HepG2 (cell line): Measurements from ENCODE around the gene WFDC12. TPM values are rescaled to one million over a fixed set of nuclear protein-coding genes. Genes with fewer than 3 reads are reported as not detected.
A peak's percentile ranks its signal among the peaks of the same experiment; 100 is the strongest.

Experiments used
- DBP ChIP-seq: sonication (generic); formaldehyde crosslinking; IDR thresholded peaks from 2 replicates; pipeline ENCODE4 v1.4.0; 2020; ENCODE audit warnings: missing genetic modification reagents; ENCODE audit errors: not compliant biosample characterization
- FOXA3 ChIP-seq: IDR thresholded peaks from 2 replicates; pipeline ENCODE4 v1.6.1; 2016; ENCODE audit warnings: missing genetic modification reagents, missing compliant biosample characterization
- HDAC2 ChIP-seq: sonication (generic); formaldehyde crosslinking; IDR thresholded peaks from 2 replicates; pipeline ENCODE4 v1.4.0; 2020; ENCODE audit warnings: missing genetic modification reagents
- NCOR1 ChIP-seq: fragments of 200-600 bp; sonication (generic); IDR thresholded peaks from 2 replicates; pipeline ENCODE4 v1.7.0; 2017; ENCODE audit warnings: antibody characterized with exemption, low read length, borderline replicate concordance
- NFE2 ChIP-seq: sonication (generic); formaldehyde crosslinking; IDR thresholded peaks from 2 replicates; pipeline ENCODE4 v1.4.0; 2020; ENCODE audit warnings: missing genetic modification reagents
- NFIC ChIP-seq: IDR thresholded peaks from 2 replicates; pipeline ENCODE4 v1.6.1; 2012; ENCODE audit warnings: mild to moderate bottlenecking, low read length, inconsistent platforms
- NKX3-1 ChIP-seq: sonication (generic); formaldehyde crosslinking; IDR thresholded peaks from 2 replicates; pipeline ENCODE4 v1.5.0; 2020; ENCODE audit warnings: missing genetic modification reagents
- NR1H2 ChIP-seq: sonication (generic); formaldehyde crosslinking; IDR thresholded peaks from 2 replicates; pipeline ENCODE4 v1.8.1; 2022; ENCODE audit warnings: low read depth, missing genetic modification reagents, borderline replicate concordance
- PCBP1 ChIP-seq: fragments of 200-400 bp; formaldehyde crosslinking; IDR thresholded peaks from 2 replicates; pipeline ENCODE4 v1.6.1; 2017; ENCODE audit warnings: mild to moderate bottlenecking, low read depth, low read length, borderline replicate concordance
- SOX5 ChIP-seq: IDR thresholded peaks from 2 replicates; pipeline ENCODE4 v1.6.1; 2016; ENCODE audit warnings: borderline replicate concordance
- SRSF4 ChIP-seq: fragments of 200-400 bp; formaldehyde crosslinking; IDR thresholded peaks from one replicate; pipeline ENCODE4 v1.6.1; 2018; ENCODE audit warnings: mild to moderate bottlenecking, low read depth, low read length, moderate library complexity; ENCODE audit not compliant: poor library complexity, severe bottlenecking
- TBX2 ChIP-seq: sonication (generic); formaldehyde crosslinking; IDR thresholded peaks from 2 replicates; pipeline ENCODE4 v1.5.0; 2020; ENCODE audit warnings: missing genetic modification reagents, mild to moderate bottlenecking, borderline replicate concordance
- ZFP37 ChIP-seq: sonication (generic); formaldehyde crosslinking; IDR thresholded peaks from 2 replicates; pipeline ENCODE4 v1.4.0; 2020; ENCODE audit warnings: missing genetic modification reagents, borderline replicate concordance
- ZNF124 ChIP-seq: sonication (generic); formaldehyde crosslinking; IDR thresholded peaks from 2 replicates; pipeline ENCODE4 v1.4.0; 2020; ENCODE audit warnings: missing genetic modification reagents
- ZNF558 ChIP-seq: sonication (generic); formaldehyde crosslinking; IDR thresholded peaks from 2 replicates; pipeline ENCODE4 v1.9.0; 2022; ENCODE audit warnings: mild to moderate bottlenecking, missing genetic modification reagents, borderline replicate concordance
- ZNF574 ChIP-seq: sonication (generic); formaldehyde crosslinking; IDR thresholded peaks from 2 replicates; pipeline ENCODE4 v1.4.0; 2020; ENCODE audit warnings: missing genetic modification reagents
- ZNF703 ChIP-seq: sonication (generic); formaldehyde crosslinking; IDR thresholded peaks from 2 replicates; pipeline ENCODE4 v1.5.1; 2020; ENCODE audit warnings: missing genetic modification reagents, mild to moderate bottlenecking, moderate library complexity, borderline replicate concordance
- ZNF724P ChIP-seq: sonication (generic); formaldehyde crosslinking; IDR thresholded peaks from 2 replicates; pipeline ENCODE4 v1.8.0; 2022; ENCODE audit warnings: missing genetic modification reagents, borderline replicate concordance
- polyA plus RNA-seq, 8 experiments: library from polyadenylated mRNA; depleted of rRNA in 3 of 8; stranded (reverse) in 7 of 8; unstranded in 1 of 8; fragments of >200 nt; fragmentation: Illumina TruSeq in 4 of 8; extraction: Trizol in 4 of 8; gene quantifications; 2 replicates each; pipeline versions ENCODE4 v1.2.1 to v1.2.3, GENCODE V29; 2011 to 2016; ENCODE audit warnings: low read depth in 4 of 8, missing spikeins in 1 of 8, mixed read lengths in 1 of 8; ENCODE audit not compliant: insufficient read depth in 1 of 8
- total RNA-seq, 5 experiments: library from RNA; depleted of rRNA; stranded (reverse); fragments of >200 nt; fragmentation: Illumina TruSeq; extraction: Trizol; gene quantifications; 2 replicates each; pipeline ENCODE4 v1.2.3, GENCODE V29; 2016; ENCODE audit warnings: low read depth in 1 of 5
- TF ChIP-seq, protein P1 (sequence below): sonication (generic); formaldehyde crosslinking; IDR thresholded peaks from 2 replicates; pipeline ENCODE4 v1.8.0; 2022; ENCODE audit warnings: mild to moderate bottlenecking, missing genetic modification reagents
- TF ChIP-seq, protein P2 (sequence below): sonication (generic); formaldehyde crosslinking; IDR thresholded peaks from 2 replicates; pipeline ENCODE4 v1.4.0; 2020; ENCODE audit warnings: missing genetic modification reagents, borderline replicate concordance
- TF ChIP-seq, protein P3 (sequence below): sonication (generic); formaldehyde crosslinking; IDR thresholded peaks from 2 replicates; pipeline ENCODE4 v1.9.0; 2022; ENCODE audit warnings: low read depth, missing genetic modification reagents

WFDC12 gene
- total and polyA plus RNA-seq, 2 of the 13 experiments (the other 11 are each of a cell fraction or from before 2014, with no cell fraction given): not detected

- TF ChIP-seq ZFP37 (CRISPR knock-in tag) (no peak), SRSF4 (no peak), ZNF574 (CRISPR knock-in tag) (no peak), FOXA3 (CRISPR knock-in tag) (peak; percentile 73), ZNF703 (no peak), ZNF558 (no peak), NR1H2 (CRISPR knock-in tag) (no peak), PCBP1 (no peak), NFE2 (no peak), NFIC (peak; percentile 73), TBX2 (CRISPR knock-in tag) (peak; percentile 40; the same call in 1 of the 2 replicates), HDAC2 (CRISPR knock-in tag) (peak; percentile 75), DBP (CRISPR knock-in tag) (no peak), SOX5 (CRISPR knock-in tag) (peak; percentile 94), NKX3-1 (CRISPR knock-in tag) (no peak; the same call in 1 of the 2 replicates), NCOR1 (peak; percentile 97), ZNF724P (CRISPR knock-in tag) (no peak), ZNF124 (peak; percentile 81; the same call in 1 of the 2 replicates)
- TF ChIP-seq, protein P1, sequence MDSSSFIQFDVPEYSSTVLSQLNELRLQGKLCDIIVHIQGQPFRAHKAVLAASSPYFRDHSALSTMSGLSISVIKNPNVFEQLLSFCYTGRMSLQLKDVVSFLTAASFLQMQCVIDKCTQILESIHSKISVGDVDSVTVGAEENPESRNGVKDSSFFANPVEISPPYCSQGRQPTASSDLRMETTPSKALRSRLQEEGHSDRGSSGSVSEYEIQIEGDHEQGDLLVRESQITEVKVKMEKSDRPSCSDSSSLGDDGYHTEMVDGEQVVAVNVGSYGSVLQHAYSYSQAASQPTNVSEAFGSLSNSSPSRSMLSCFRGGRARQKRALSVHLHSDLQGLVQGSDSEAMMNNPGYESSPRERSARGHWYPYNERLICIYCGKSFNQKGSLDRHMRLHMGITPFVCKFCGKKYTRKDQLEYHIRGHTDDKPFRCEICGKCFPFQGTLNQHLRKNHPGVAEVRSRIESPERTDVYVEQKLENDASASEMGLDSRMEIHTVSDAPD (CRISPR knock-in tag): no peak
- TF ChIP-seq, protein P2, sequence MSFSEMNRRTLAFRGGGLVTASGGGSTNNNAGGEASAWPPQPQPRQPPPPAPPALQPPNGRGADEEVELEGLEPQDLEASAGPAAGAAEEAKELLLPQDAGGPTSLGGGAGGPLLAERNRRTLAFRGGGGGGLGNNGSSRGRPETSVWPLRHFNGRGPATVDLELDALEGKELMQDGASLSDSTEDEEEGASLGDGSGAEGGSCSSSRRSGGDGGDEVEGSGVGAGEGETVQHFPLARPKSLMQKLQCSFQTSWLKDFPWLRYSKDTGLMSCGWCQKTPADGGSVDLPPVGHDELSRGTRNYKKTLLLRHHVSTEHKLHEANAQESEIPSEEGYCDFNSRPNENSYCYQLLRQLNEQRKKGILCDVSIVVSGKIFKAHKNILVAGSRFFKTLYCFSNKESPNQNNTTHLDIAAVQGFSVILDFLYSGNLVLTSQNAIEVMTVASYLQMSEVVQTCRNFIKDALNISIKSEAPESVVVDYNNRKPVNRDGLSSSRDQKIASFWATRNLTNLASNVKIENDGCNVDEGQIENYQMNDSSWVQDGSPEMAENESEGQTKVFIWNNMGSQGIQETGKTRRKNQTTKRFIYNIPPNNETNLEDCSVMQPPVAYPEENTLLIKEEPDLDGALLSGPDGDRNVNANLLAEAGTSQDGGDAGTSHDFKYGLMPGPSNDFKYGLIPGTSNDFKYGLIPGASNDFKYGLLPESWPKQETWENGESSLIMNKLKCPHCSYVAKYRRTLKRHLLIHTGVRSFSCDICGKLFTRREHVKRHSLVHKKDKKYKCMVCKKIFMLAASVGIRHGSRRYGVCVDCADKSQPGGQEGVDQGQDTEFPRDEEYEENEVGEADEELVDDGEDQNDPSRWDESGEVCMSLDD (CRISPR knock-in tag): no peak
- TF ChIP-seq, protein P3, sequence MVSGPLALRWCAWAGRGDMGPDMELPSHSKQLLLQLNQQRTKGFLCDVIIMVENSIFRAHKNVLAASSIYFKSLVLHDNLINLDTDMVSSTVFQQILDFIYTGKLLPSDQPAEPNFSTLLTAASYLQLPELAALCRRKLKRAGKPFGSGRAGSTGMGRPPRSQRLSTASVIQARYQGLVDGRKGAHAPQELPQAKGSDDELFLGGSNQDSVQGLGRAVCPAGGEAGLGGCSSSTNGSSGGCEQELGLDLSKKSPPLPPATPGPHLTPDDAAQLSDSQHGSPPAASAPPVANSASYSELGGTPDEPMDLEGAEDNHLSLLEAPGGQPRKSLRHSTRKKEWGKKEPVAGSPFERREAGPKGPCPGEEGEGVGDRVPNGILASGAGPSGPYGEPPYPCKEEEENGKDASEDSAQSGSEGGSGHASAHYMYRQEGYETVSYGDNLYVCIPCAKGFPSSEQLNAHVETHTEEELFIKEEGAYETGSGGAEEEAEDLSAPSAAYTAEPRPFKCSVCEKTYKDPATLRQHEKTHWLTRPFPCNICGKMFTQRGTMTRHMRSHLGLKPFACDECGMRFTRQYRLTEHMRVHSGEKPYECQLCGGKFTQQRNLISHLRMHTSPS: no peak
These were observed 46.7 kb downstream of the WFDC12 start (continued) for GRCh38 chr20:45077559-45077958.
